GM12872 (cell line): ENCODE data around the gene CYP27C1.

Source experiments
- TF ChIP-seq, protein P1 (sequence below): IDR thresholded peaks from 3 replicates; pipeline ENCODE4 v1.5.1; 2011; ENCODE audit warnings: low read depth, mild to moderate bottlenecking, low read length, moderate library complexity; ENCODE audit not compliant: insufficient read depth

The CYP27C1 gene

DNA sequence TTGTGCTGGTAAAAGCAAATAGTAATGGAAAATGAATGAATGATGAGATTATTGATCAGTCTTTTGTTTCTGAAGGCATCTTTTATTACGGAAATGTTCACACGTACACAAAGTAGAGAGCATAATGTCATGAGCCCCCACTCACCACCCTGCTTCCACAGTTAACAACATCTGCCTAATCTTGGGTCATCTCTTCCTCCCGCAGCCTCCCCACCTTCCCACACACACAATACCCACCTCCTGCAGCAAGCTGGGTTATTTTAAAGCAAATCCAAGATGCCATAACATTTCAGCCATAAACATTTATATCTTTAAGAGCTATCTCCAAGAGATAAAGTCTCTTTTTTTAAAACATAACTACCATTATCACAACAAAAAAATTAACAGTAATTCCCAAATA lies 36.3 kb downstream of the CYP27C1 start:
- TF ChIP-seq, protein P1, sequence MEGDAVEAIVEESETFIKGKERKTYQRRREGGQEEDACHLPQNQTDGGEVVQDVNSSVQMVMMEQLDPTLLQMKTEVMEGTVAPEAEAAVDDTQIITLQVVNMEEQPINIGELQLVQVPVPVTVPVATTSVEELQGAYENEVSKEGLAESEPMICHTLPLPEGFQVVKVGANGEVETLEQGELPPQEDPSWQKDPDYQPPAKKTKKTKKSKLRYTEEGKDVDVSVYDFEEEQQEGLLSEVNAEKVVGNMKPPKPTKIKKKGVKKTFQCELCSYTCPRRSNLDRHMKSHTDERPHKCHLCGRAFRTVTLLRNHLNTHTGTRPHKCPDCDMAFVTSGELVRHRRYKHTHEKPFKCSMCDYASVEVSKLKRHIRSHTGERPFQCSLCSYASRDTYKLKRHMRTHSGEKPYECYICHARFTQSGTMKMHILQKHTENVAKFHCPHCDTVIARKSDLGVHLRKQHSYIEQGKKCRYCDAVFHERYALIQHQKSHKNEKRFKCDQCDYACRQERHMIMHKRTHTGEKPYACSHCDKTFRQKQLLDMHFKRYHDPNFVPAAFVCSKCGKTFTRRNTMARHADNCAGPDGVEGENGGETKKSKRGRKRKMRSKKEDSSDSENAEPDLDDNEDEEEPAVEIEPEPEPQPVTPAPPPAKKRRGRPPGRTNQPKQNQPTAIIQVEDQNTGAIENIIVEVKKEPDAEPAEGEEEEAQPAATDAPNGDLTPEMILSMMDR = no peak

DNA sequence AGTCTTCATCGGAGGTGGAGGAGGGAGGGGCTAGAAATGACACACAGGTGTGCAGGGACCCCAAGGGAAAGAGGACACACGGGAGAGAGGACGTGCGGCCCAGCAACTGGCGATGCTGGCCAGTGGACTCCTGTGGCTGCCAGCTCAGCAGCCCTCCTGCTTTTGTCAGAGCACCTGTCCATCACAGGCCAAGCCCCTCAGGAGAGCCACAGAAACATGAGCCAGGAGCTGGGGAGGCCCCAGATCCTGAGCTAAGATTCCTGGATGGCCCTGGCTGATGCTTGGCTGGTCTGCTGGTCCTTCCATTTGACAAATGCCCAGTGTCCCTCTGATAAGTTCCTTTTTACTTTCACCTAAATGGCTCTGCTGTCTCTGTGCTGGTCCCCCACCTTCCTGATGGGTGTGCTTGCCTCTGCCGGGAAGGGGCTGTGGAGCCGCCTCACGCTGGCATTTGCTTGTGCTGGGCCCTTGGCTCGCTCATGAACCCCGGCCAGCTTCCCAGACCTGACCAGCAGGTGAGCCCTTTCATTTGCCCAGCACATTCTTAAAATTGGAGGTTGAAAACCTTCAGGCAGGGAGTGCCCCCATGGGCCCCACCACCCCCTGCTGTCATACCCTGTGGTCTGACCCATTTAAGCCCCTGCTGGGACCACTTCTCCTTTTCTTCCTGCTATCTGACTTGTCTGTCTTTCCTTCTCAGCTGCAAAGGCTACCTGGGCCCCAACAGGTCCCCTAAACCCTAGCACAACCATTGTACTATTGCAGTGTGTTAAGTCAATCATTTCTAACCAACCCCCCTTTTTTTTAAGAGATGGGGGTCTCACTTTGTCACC lies 37.3 kb downstream of the CYP27C1 start:
- TF ChIP-seq, protein P1 = no peak

DNA sequence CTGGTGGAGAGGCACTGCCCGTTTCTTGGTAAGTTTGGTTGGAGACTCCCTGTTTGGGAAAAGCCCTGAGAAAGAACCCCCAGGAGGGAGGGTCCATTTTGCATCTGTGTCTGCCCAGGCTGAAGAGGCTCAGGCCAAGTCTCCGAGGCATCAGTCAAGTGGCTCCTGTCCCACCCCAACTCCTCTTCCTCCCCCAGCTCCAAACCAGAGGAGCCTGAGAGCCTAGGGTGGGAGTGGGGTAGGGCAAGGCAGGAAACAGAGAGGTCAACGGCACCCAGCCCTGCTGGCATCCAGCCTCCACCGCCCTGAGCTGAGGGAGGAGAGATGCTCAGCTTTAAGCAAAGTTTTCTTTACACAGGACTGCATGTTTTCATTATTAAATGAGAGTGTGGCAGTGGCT lies 38.2 kb downstream of the CYP27C1 start:
- TF ChIP-seq, protein P1 = no peak

DNA sequence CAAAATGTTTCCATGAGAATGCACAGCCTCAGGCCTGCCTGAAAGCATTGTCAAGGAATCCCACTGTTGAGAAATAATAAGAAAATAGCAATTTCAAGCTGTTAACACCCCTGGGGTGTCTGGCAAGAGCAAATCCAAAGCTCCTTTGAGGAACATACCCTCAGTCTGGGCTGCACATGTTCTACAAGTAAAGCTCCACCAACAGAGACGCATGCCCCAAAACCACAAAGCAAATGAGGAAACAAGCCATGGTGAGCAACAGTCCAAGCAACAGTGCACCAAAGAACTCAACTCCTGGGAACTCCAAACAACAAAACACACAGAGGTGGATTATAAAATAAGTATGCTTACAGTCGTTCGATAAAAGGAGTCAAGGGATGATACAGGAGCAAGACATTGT lies 40.3 kb downstream of the CYP27C1 start:
- TF ChIP-seq, protein P1 = no peak

DNA sequence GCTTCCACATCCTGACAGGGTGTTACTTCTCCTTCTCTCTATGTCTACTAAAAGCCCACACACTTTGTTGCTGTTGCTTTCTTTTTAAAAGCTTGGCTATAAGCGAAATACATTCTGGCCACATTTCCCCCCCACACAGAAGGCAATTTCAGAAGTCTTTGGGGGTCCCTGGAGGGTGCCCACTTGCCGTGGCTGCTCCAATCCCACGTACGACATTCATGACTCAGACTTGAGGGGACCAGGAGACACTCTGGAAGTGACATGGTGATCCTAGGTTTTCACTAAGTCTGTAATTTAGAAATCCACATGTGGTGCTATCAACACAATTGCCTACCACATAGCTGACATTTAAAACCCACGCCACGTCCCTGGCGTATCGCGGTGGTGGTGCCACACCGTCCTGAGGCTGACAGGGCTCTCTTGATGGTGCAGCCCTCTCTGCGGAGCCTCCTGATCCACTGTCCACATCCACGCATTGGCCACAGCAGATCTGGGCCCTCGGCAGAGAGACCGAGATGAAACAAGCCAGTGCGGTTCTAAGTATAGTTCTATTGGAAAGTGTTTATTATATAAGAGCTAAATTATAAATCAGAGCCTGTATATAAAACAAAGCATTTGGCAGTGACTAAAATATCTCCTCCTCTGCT lies 42.4 kb downstream of the CYP27C1 start:
- TF ChIP-seq, protein P1 = no peak

DNA sequence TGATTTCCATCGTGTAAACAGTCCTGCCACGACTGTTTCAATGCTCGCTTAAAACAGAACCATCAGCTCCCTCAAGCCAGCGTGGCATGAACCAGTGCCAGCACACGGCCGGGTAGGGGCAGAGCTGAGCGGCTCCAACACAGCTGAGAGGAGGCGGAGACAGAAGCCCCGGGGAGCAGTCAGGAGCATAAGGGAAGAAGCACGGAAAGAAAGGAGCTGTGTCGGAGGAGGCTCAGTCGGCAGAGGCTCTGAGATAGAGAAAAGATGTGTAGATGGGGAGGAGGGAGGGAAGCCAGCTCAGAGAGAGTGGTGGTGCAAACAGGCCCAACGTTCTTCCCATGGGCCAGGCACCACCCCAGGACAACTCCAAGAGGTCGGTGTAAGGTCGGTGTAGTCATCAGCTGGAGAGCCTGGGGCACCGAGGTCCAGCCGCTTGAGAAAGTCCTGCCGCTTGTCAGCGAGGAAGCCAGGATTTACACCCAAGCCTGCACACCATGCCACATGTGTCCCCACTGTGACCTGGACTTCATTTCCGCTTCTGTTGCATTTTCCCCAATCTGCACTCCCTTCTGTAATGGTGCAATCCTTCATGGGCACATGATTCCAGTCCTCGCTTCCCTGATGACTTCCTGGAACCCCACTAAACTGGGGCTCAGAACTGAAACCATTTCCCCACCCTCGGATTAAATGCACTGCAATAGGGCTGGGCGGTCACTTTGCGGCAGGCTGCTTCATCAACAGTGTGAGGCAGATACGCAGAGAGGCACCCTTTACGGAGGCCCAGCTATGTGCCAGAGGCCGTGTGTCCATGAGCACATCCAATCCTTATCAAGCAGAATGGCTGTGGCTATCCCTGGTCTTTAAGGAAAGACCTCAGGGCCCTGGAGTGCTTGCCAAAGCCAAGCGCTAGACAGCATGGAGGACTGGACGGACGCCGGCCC lies 43.5 kb downstream of the CYP27C1 start:
- TF ChIP-seq, protein P1 = no peak

DNA sequence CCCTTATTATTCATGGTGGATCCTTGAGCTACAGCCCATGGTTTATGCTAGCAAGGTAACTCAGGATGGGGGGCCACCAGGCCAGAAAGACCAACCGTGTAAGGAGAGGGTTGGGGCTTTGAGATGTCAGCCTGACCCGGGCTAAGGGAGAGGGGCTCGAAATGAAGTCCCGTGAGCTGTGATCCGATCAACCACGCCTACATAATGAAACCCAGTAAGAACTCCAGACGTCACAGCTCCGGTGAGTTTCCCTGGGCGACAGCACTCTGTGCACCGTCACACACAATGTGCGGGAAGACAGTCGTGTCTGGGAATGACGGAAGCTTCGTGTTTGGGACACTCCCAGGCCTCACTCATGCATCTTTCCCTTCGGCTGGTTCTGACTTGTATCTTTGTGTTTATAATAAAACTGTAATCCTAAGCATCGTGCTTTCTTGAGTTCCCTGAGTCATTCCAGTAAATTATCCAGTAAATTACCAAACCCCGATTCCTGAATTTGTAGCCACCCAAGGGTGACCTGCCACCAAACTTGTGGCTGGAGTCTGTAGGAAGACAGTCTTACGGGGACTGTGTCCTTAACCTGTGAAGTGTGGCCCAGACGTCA lies 44.2 kb downstream of the CYP27C1 start:
- TF ChIP-seq, protein P1 = no peak
